ENCODE measurements around the gene SCN8A. TPM values are rescaled to one million over a fixed set of nuclear protein-coding genes. Genes with fewer than 3 reads are reported as not detected.

The SCN8A gene
- total and polyA plus RNA-seq, 2 experiments from 2014 or later = 4.6 to 23.9 TPM

DNA sequence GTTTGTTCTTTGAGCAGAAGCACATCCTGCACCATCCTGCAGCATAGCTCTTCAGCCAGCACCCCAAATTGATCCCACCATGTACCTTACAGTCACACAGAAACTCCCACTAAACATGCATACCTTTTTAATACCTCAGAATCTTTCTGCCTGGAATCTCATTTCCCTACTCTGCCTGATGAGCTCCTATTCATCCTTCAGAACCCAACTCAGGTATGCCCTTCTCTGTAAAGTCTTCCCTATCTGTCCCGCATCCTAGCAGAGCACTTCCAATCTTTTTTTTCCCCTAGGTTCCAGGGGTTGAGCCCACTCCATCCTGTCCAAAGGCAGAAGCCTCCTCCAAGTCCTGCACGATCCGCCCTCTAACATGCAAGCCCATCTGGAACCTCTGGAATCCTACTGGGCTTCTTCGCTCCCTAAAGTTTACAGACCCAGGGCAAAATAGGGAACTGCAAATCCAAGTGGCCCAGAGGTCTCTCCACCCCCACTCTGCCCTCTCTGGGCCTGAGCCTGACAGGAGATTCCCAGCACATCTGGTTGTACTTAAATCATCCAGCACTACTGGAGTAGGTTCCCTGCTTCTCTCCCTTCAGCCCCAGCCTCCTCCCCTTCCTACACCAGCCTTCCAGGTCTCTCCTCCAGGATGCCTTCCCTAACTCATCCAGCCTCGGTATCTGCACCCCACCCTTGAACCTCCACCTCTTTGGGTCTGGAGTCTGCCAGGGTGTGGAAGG lies 261.5 kb downstream of the SCN8A start:
- Mint-ChIP-seq H3K27ac (no peak overlapping the region), H3K9me3 (no peaks in the 10 kb centered on the region), H3K36me3 (ENCODE audit: low read depth) (no peaks in the 10 kb centered on the region), H3K4me3 (no peak overlapping the region; the same call in 2 of the 3 replicates), H3K4me1 (peaks cover 40% of the 10 kb centered on the region), H3K27me3 (ENCODE audit: insufficient read depth, low read depth, poor library complexity) (peaks cover 55% of the 10 kb centered on the region)
- TF ChIP-seq POLR2AphosphoS5 (IDR thresholded peaks at IDR 0.05; ENCODE audit: low read depth) = no peak
- DNase-seq (ENCODE audit: low spot score) = peak; percentile 45
- Histone ChIP-seq H2AFZ (no peak overlapping the region), H4K20me1 (replicated peaks; ENCODE audit: insufficient read depth) (no peaks in the 10 kb centered on the region), H3K4me1 (ENCODE audit: insufficient read depth) (peaks cover 29% of the 10 kb centered on the region), H3F3A (replicated peaks; ENCODE audit: low read depth) (peaks cover 13% of the 10 kb centered on the region), H3K9me2 (ENCODE audit: insufficient read depth) (no peaks in the 10 kb centered on the region), H3K4me3 (no peak overlapping the region), H3K79me2 (replicated peaks; ENCODE audit: insufficient read depth) (no peaks in the 10 kb centered on the region), H3K27ac (ENCODE audit: low read depth) (no peak overlapping the region), H3K27me3 (ENCODE audit: insufficient read depth) (peaks cover 48% of the 10 kb centered on the region), H3K4me2 (no peak overlapping the region), H3K36me3 (ENCODE audit: insufficient read depth) (no peaks in the 10 kb centered on the region)
- ATAC-seq = no peak

- H3K9me3 Mint-ChIP-seq = no peaks in the 10 kb centered on the region
- H2AFZ ChIP-seq = peak overlapping the region; percentile 99
These were observed 264.8 kb downstream of the SCN8A start for GRCh38 chr12:51855586-51856428.

More at GRCh38 chr12:51855586-51856428, 264.8 kb downstream of the SCN8A start:
- Histone ChIP-seq H3K4me3 (peak overlapping the region; percentile 67), H3K9me2 (ENCODE audit: insufficient read depth) (no peaks in the 10 kb centered on the region), H3K4me2 (peak overlapping the region; percentile 97), H3K27me3 (ENCODE audit: insufficient read depth) (peaks cover 28% of the 10 kb centered on the region), H4K20me1 (replicated peaks; ENCODE audit: insufficient read depth) (no peaks in the 10 kb centered on the region), H3K36me3 (ENCODE audit: insufficient read depth) (no peaks in the 10 kb centered on the region), H3K79me2 (replicated peaks; ENCODE audit: insufficient read depth) (no peaks in the 10 kb centered on the region), H3K27ac (ENCODE audit: low read depth) (peak overlapping the region; percentile 97), H3F3A (replicated peaks; ENCODE audit: low read depth) (peaks cover 6% of the 10 kb centered on the region), H3K4me1 (ENCODE audit: insufficient read depth) (peaks cover 15% of the 10 kb centered on the region)
- Mint-ChIP-seq H3K4me3 (peak overlapping the region; percentile 72), H3K27me3 (ENCODE audit: insufficient read depth, low read depth, poor library complexity) (peaks cover 41% of the 10 kb centered on the region), H3K27ac (peak overlapping the region; percentile 51), H3K4me1 (peaks cover 35% of the 10 kb centered on the region), H3K36me3 (ENCODE audit: low read depth) (no peaks in the 10 kb centered on the region)
- TF ChIP-seq, protein P1, sequence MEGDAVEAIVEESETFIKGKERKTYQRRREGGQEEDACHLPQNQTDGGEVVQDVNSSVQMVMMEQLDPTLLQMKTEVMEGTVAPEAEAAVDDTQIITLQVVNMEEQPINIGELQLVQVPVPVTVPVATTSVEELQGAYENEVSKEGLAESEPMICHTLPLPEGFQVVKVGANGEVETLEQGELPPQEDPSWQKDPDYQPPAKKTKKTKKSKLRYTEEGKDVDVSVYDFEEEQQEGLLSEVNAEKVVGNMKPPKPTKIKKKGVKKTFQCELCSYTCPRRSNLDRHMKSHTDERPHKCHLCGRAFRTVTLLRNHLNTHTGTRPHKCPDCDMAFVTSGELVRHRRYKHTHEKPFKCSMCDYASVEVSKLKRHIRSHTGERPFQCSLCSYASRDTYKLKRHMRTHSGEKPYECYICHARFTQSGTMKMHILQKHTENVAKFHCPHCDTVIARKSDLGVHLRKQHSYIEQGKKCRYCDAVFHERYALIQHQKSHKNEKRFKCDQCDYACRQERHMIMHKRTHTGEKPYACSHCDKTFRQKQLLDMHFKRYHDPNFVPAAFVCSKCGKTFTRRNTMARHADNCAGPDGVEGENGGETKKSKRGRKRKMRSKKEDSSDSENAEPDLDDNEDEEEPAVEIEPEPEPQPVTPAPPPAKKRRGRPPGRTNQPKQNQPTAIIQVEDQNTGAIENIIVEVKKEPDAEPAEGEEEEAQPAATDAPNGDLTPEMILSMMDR (conservative IDR thresholded peaks at IDR 0.05; ENCODE audit: low read depth in 2 of 2) = no peak
- TF ChIP-seq, protein P2, sequence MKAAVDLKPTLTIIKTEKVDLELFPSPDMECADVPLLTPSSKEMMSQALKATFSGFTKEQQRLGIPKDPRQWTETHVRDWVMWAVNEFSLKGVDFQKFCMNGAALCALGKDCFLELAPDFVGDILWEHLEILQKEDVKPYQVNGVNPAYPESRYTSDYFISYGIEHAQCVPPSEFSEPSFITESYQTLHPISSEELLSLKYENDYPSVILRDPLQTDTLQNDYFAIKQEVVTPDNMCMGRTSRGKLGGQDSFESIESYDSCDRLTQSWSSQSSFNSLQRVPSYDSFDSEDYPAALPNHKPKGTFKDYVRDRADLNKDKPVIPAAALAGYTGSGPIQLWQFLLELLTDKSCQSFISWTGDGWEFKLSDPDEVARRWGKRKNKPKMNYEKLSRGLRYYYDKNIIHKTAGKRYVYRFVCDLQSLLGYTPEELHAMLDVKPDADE (IDR thresholded peaks at IDR 0.05) = no peak
- no peak for TF ChIP-seq EZH2phosphoT487 (IDR thresholded peaks at IDR 0.05; ENCODE audit: unreplicated experiment)
- no peak for TF ChIP-seq ZNF462 (CRISPR knock-in tag; IDR thresholded peaks at IDR 0.05)
- TF ChIP-seq EZH2 (IDR thresholded peaks at IDR 0.05; ENCODE audit: low read depth, unreplicated experiment) = no peak
- peak; percentile 63 for TF ChIP-seq POLR2AphosphoS5 (IDR thresholded peaks at IDR 0.05; ENCODE audit: low read depth)
- TF ChIP-seq STAT1 (IDR thresholded peaks at IDR 0.05; ENCODE audit: unreplicated experiment) = no peak
- DNase-seq (ENCODE audit: low spot score) (peak; percentile 97), ATAC-seq (peak; percentile 95)

Measured in GM23338 (cell line).